Prostate gland (tissue), 2 donors: Measurements from ENCODE around the gene C14orf132. TPM values are rescaled to one million over a fixed set of nuclear protein-coding genes. Genes with fewer than 3 reads are reported as not detected.

Experiments used
- DNase-seq: peaks from one replicate; pipeline ENCODE4 v3.0.0-alpha.2; 2019; ENCODE audit warnings: low spot score
- H3K27ac ChIP-seq, 2 donors: fragments of 200-600 bp; sonication (generic); 2 replicates each; pipeline ENCODE4 v1.5.1; 2017 to 2019
- H3K27me3 ChIP-seq: fragments of 200-600 bp; sonication (generic); replicated peaks from 2 replicates; pipeline ENCODE4 v1.5.1; 2019; ENCODE audit not compliant: insufficient read depth
- H3K36me3 ChIP-seq, 2 donors: fragments of 200-600 bp; sonication (generic); 1 replicate in 1 of 2; 2 replicates in 1 of 2; pipeline versions ENCODE4 v1.5.1 to v1.8.1; 2017 to 2019
- H3K4me1 ChIP-seq: fragments of 200-600 bp; sonication (generic); replicated peaks from 2 replicates; pipeline ENCODE4 v1.5.1; 2019
- H3K4me3 ChIP-seq, 2 donors: fragments of 200-600 bp; sonication (generic); 2 replicates each; pipeline ENCODE4 v1.5.1; 2017 to 2019
- H3K9me3 ChIP-seq: fragments of 200-600 bp; sonication (generic); 2 replicates; pipeline ENCODE4 v1.5.1; 2017
- CTCF ChIP-seq, 4 experiments: fragments of 200-600 bp in 2 of 4; fragments of 450-650 bp in 2 of 4; sonication (generic) in 2 of 4; IDR thresholded peaks; 1 replicate in 3 of 4; 2 replicates in 1 of 4; pipeline ENCODE4 v1.5.1; 2016 to 2019; ENCODE audit warnings: antibody characterized with exemption in 4 of 4, mild to moderate bottlenecking in 2 of 4, moderate library complexity in 2 of 4
- POLR2A ChIP-seq: fragments of 450-650 bp; IDR thresholded peaks from one replicate; pipeline ENCODE4 v1.6.1; 2016; ENCODE audit warnings: antibody characterized with exemption, mild to moderate bottlenecking
- POLR2AphosphoS5 ChIP-seq: sonication (generic); formaldehyde crosslinking; IDR thresholded peaks from one replicate; pipeline ENCODE4 v1.6.1; 2017; ENCODE audit warnings: antibody characterized with exemption
- WGBS: methylation state at CpG from one replicate; pipeline ENCODE4 v1.1.5; 2018; 5-methylcytosine and 5-hydroxymethylcytosine counted together
- intact Hi-C: fragments of 100-400 bp; cut with DNase I; formaldehyde crosslinking; loops from one replicate; pipeline ENCODE4 v1.14.2; 2022
- total RNA-seq, 2 donors: library from RNA; depleted of rRNA; stranded (reverse); fragments of >200 nt; gene quantifications; one replicate each; pipeline ENCODE4 v1.1.0, GENCODE V29; 2016

Gene C14orf132
- total RNA-seq, 2 donors from 2014 or later: 6.6 to 7.8 TPM

GRCh38 chr14:96086032-96086431, 46.9 kb downstream of the C14orf132 start:
- Histone ChIP-seq H3K9me3 (no peaks in the 10 kb centered on the region), H3K27me3 (no peaks in the 10 kb centered on the region), H3K27ac (no peak overlapping the region), H3K4me1 (no peaks in the 10 kb centered on the region), H3K36me3 (no peaks in the 10 kb centered on the region), H3K4me3 (no peak overlapping the region)
- WGBS: 73% methylated on average over 3 of the region's 3 CpGs
- DNase-seq: no peak
- TF ChIP-seq POLR2AphosphoS5 (no peak), CTCF (IDR thresholded peaks at IDR 0.05) (no peak), POLR2A (no peak)
- intact Hi-C loops: no loop called here

- no peak for TF ChIP-seq POLR2A
- no peak for TF ChIP-seq CTCF (IDR thresholded peaks at IDR 0.05)
- TF ChIP-seq POLR2AphosphoS5: no peak
- Histone ChIP-seq H3K4me1 (no peaks in the 10 kb centered on the region), H3K9me3 (no peaks in the 10 kb centered on the region), H3K4me3 (no peak overlapping the region), H3K27me3 (no peaks in the 10 kb centered on the region), H3K36me3 (no peaks in the 10 kb centered on the region), H3K27ac (no peak overlapping the region)
- DNase-seq: no peak
- WGBS: 96% methylated on average over 18 of the region's 18 CpGs
- intact Hi-C loops: no loop called here
Measured at GRCh38 chr14:96086574-96087077, 47.5 kb downstream of the C14orf132 start.

- H3K9me3 ChIP-seq: no peaks in the 10 kb centered on the region
- H3K27ac ChIP-seq: no peak overlapping the region
- 94% methylated on average over 7 of the region's 7 CpGs for WGBS
- H3K27me3 ChIP-seq: no peaks in the 10 kb centered on the region
- H3K36me3 ChIP-seq: no peaks in the 10 kb centered on the region
- TF ChIP-seq CTCF (IDR thresholded peaks at IDR 0.05) (no peak), POLR2AphosphoS5 (no peak), POLR2A (no peak)
- no peaks in the 10 kb centered on the region for H3K4me1 ChIP-seq
- intact Hi-C loops: no loop called here
- no peak for DNase-seq
- no peak overlapping the region for H3K4me3 ChIP-seq
Measured at GRCh38 chr14:96088074-96088473, 48.9 kb downstream of the C14orf132 start.

- DNase-seq: no peak
- TF ChIP-seq POLR2AphosphoS5: no peak
- TF ChIP-seq CTCF (IDR thresholded peaks at IDR 0.05): no peak
- no peak for TF ChIP-seq POLR2A
- H3K27me3 ChIP-seq: no peaks in the 10 kb centered on the region
- no peaks in the 10 kb centered on the region for H3K36me3 ChIP-seq
- H3K4me3 ChIP-seq: no peak overlapping the region
- intact Hi-C loops: no loop called here
- no peaks in the 10 kb centered on the region for H3K9me3 ChIP-seq
- H3K27ac ChIP-seq: no peak overlapping the region
- 94% methylated on average over 8 of the region's 8 CpGs for WGBS
- H3K4me1 ChIP-seq: no peaks in the 10 kb centered on the region
Measured at GRCh38 chr14:96088481-96088880, 49.3 kb downstream of the C14orf132 start.

- Histone ChIP-seq H3K36me3 (no peaks in the 10 kb centered on the region), H3K4me3 (no peak overlapping the region), H3K27me3 (no peaks in the 10 kb centered on the region), H3K4me1 (no peaks in the 10 kb centered on the region), H3K27ac (no peak overlapping the region), H3K9me3 (no peaks in the 10 kb centered on the region)
- intact Hi-C loops: no loop called here
- 95% methylated on average over 7 of the region's 7 CpGs for WGBS
- no peak for TF ChIP-seq POLR2A
- no peak for TF ChIP-seq POLR2AphosphoS5
- TF ChIP-seq CTCF (IDR thresholded peaks at IDR 0.05): no peak
- DNase-seq: no peak
Measured at GRCh38 chr14:96088911-96089310, 49.7 kb downstream of the C14orf132 start.
